ENCODE measurements around the gene SLC34A3. TPM values are rescaled to one million over a fixed set of nuclear protein-coding genes. Genes with fewer than 3 reads are reported as not detected.

SLC34A3 gene
- total and polyA plus RNA-seq, 2 donors (not counting 1 experiment from before 2014, with no cell fraction given): not detected

DNA sequence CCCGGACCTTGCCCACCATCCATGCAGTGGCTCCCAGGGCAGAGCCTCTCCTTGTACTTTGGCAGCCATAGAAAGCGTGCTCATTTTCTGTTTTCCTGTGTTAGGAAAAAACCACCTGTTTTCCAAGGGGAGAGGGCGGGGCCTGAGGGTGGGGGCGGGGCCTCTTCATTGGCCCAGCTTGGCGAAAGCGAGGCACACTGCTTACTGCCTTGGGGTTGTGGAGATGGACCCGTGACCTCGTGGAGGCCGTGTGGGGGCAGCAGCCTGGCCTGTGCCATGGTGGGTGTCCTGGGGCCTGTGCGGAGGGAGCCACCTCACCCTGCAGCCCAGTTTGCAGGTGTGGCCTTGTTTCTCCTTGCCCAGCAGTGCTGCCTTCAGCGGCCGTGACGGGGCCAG lies 42.4 kb downstream of the SLC34A3 start:
- H3K4me3 Mint-ChIP-seq: no peak overlapping the region
- Histone ChIP-seq H3K4me2 (replicated peaks; ENCODE audit: low read depth, low read length, poor library complexity, severe bottlenecking) (no peak overlapping the region), H3K27me3 (replicated peaks in 1 of 4; ENCODE audit: control extremely low read depth in 1 of 4, control insufficient read depth in 3 of 4, insufficient read depth in 4 of 4, low read length in 3 of 4) (no peaks in the 10 kb centered on the region), H3K79me2 (ENCODE audit: control insufficient read depth, insufficient read depth, low read length) (peaks cover 42% of the 10 kb centered on the region), H3K4me1 (ENCODE audit: control insufficient read depth in 2 of 2, insufficient read depth in 2 of 2, low read length in 2 of 2) (peaks cover 36 to 71% of the 10 kb centered on the region in 2 donors), H3K9me3 (ENCODE audit: control extremely low read depth in 1 of 3, control insufficient read depth in 2 of 3, insufficient read depth in 1 of 3, low read length in 2 of 3) (no peaks in the 10 kb centered on the region), H2AFZ (ENCODE audit: insufficient read depth, low read depth, low read length, poor library complexity, severe bottlenecking) (no peak overlapping the region), H4K20me1 (ENCODE audit: control insufficient read depth, insufficient read depth, low read length, poor library complexity, severe bottlenecking) (peaks cover 8% of the 10 kb centered on the region), H3K36me3 (replicated peaks in 1 of 2; ENCODE audit: control extremely low read depth in 1 of 2, control insufficient read depth in 1 of 2, extremely low read depth in 1 of 2, insufficient read depth in 2 of 2, low read length in 1 of 2) (peaks cover 0 to 11% of the 10 kb centered on the region in 2 experiments), H3K9ac (ENCODE audit: low read length) (no peak overlapping the region), H3K4me3 (ENCODE audit: control extremely low read depth in 1 of 5, extremely low read depth in 1 of 5, insufficient read depth in 1 of 5, low read depth in 2 of 5, low read length in 4 of 5) (no peak overlapping the region), H3K27ac (ENCODE audit: low read length in 2 of 2) (no peak overlapping the region)
- 98% methylated on average over 13 of the region's 13 CpGs for WGBS (ENCODE audit: insufficient coverage)
- TF ChIP-seq, protein P1, sequence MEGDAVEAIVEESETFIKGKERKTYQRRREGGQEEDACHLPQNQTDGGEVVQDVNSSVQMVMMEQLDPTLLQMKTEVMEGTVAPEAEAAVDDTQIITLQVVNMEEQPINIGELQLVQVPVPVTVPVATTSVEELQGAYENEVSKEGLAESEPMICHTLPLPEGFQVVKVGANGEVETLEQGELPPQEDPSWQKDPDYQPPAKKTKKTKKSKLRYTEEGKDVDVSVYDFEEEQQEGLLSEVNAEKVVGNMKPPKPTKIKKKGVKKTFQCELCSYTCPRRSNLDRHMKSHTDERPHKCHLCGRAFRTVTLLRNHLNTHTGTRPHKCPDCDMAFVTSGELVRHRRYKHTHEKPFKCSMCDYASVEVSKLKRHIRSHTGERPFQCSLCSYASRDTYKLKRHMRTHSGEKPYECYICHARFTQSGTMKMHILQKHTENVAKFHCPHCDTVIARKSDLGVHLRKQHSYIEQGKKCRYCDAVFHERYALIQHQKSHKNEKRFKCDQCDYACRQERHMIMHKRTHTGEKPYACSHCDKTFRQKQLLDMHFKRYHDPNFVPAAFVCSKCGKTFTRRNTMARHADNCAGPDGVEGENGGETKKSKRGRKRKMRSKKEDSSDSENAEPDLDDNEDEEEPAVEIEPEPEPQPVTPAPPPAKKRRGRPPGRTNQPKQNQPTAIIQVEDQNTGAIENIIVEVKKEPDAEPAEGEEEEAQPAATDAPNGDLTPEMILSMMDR (IDR thresholded peaks at IDR 0.05): no peak
- TF ChIP-seq EZH2 (IDR thresholded peaks at IDR 0.05; ENCODE audit: borderline replicate concordance, insufficient read depth, low read depth, low read length, poor library complexity, severe bottlenecking): no peak
- ChIA-PET CTCF (interaction anchor here (0.6 to 1.4 kb wide), 2 partner anchors 24 to 151 kb away, joined by 3 read pairs; no protein-coding TSS in a partner anchor), POLR2A (interaction anchor here (0.7 kb wide), 1 partner anchor 33 kb away, joined by 3 read pairs; no protein-coding TSS in a partner anchor)
- intact Hi-C loops (cut with micrococcal nuclease): no loop called here
- peaks cover 53% of the 10 kb centered on the region for H3K4me1 Mint-ChIP-seq
- ATAC-seq (ENCODE audit: low read depth) (no peak), DNase-seq (peak; percentile 9)
- H3K9me3 Mint-ChIP-seq (ENCODE audit: insufficient read depth): no peaks in the 10 kb centered on the region
- H3K27ac Mint-ChIP-seq: no peak overlapping the region
- H3K27me3 Mint-ChIP-seq: no peaks in the 10 kb centered on the region

GRCh38 chr9:137273611-137274320 lies 43.1 kb downstream of the SLC34A3 start:
- H3K4me1 ChIP-seq (ENCODE audit: control insufficient read depth in 2 of 2, insufficient read depth in 2 of 2, low read length in 2 of 2): peaks cover 36 to 66% of the 10 kb centered on the region in 2 donors
- no peak overlapping the region for H3K9ac ChIP-seq (ENCODE audit: low read length)
- H3K36me3 ChIP-seq (replicated peaks in 1 of 2; ENCODE audit: control extremely low read depth in 1 of 2, control insufficient read depth in 1 of 2, extremely low read depth in 1 of 2, insufficient read depth in 2 of 2, low read length in 1 of 2): peaks cover 0 to 11% of the 10 kb centered on the region in 2 experiments
- no peaks in the 10 kb centered on the region for H3K27me3 ChIP-seq (replicated peaks in 1 of 4; ENCODE audit: control extremely low read depth in 1 of 4, control insufficient read depth in 3 of 4, insufficient read depth in 4 of 4, low read length in 3 of 4)
- H3K27ac ChIP-seq (ENCODE audit: low read length in 2 of 2): no peak overlapping the region
- no peaks in the 10 kb centered on the region for H3K9me3 ChIP-seq (ENCODE audit: control extremely low read depth in 1 of 3, control insufficient read depth in 2 of 3, insufficient read depth in 1 of 3, low read length in 2 of 3)
- Mint-ChIP-seq H3K27me3 (no peaks in the 10 kb centered on the region), H3K27ac (no peak overlapping the region), H3K9me3 (ENCODE audit: insufficient read depth) (no peaks in the 10 kb centered on the region), H3K4me1 (peaks cover 46% of the 10 kb centered on the region), H3K4me3 (no peak overlapping the region)
- H3K4me2 ChIP-seq (replicated peaks; ENCODE audit: low read depth, low read length, poor library complexity, severe bottlenecking): no peak overlapping the region
- peaks cover 1% of the 10 kb centered on the region for H4K20me1 ChIP-seq (ENCODE audit: control insufficient read depth, insufficient read depth, low read length, poor library complexity, severe bottlenecking)
- ATAC-seq (ENCODE audit: low read depth) (no peak), DNase-seq (no peak)
- ChIA-PET CTCF (interaction anchor here (0.5 to 1.2 kb wide), 3 partner anchors 10 to 151 kb away, joined by 3 to 4 read pairs (median 3); no protein-coding TSS in a partner anchor), POLR2A (interaction anchor here (0.6 to 1.0 kb wide), 2 partner anchors 19 to 160 kb away, joined by 3 to 4 read pairs; no protein-coding TSS in a partner anchor)
- H3K4me3 ChIP-seq (ENCODE audit: control extremely low read depth in 1 of 5, extremely low read depth in 1 of 5, insufficient read depth in 1 of 5, low read depth in 2 of 5, low read length in 4 of 5): no peak overlapping the region
- WGBS (ENCODE audit: insufficient coverage): 73% methylated on average over 14 of the region's 15 CpGs
- H3K79me2 ChIP-seq (ENCODE audit: control insufficient read depth, insufficient read depth, low read length): peaks cover 40% of the 10 kb centered on the region
- intact Hi-C loops (cut with micrococcal nuclease): no loop called here
- H2AFZ ChIP-seq (ENCODE audit: insufficient read depth, low read depth, low read length, poor library complexity, severe bottlenecking): no peak overlapping the region
- TF ChIP-seq, protein P1 (IDR thresholded peaks at IDR 0.05): no peak
- TF ChIP-seq EZH2 (IDR thresholded peaks at IDR 0.05; ENCODE audit: borderline replicate concordance, insufficient read depth, low read depth, low read length, poor library complexity, severe bottlenecking): no peak

Measured in B cell (primary cell).